ENCODE results near the gene IL12RB2.

The IL12RB2 gene, protein sequence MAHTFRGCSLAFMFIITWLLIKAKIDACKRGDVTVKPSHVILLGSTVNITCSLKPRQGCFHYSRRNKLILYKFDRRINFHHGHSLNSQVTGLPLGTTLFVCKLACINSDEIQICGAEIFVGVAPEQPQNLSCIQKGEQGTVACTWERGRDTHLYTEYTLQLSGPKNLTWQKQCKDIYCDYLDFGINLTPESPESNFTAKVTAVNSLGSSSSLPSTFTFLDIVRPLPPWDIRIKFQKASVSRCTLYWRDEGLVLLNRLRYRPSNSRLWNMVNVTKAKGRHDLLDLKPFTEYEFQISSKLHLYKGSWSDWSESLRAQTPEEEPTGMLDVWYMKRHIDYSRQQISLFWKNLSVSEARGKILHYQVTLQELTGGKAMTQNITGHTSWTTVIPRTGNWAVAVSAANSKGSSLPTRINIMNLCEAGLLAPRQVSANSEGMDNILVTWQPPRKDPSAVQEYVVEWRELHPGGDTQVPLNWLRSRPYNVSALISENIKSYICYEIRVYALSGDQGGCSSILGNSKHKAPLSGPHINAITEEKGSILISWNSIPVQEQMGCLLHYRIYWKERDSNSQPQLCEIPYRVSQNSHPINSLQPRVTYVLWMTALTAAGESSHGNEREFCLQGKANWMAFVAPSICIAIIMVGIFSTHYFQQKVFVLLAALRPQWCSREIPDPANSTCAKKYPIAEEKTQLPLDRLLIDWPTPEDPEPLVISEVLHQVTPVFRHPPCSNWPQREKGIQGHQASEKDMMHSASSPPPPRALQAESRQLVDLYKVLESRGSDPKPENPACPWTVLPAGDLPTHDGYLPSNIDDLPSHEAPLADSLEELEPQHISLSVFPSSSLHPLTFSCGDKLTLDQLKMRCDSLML

DNA sequence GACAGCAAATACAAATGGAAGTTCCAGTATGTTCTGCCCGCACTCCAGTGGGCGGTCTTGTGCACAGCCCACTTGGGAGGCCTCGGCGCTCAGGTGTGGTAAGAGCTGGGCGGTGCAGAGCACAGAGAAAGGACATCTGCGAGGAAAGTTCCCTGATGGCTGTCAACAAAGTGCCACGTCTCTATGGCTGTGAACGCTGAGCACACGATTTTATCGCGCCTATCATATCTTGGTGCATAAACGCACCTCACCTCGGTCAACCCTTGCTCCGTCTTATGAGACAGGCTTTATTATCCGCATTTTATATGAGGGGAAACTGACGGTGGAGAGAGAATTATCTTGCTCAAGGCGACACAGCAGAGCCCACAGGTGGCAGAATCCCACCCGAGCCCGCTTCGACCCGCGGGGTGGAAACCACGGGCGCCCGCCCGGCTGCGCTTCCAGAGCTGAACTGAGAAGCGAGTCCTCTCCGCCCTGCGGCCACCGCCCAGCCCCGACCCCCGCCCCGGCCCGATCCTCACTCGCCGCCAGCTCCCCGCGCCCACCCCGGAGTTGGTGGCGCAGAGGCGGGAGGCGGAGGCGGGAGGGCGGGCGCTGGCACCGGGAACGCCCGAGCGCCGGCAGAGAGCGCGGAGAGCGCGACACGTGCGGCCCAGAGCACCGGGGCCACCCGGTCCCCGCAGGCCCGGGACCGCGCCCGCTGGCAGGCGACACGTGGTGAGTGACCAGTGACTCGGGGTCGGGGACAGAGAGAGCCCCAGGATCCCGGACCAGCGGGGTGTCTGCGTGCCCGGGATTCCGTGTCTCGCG, at the start of gene IL12RB2:
TSS of gene IL12RB2 (plus strand) at position 623 of the 810 bp plus-strand sequence. CDS start 12,496 bp downstream, outside the sequence.
- no peak for DNase-seq (ENCODE audit: low read depth)

DNA sequence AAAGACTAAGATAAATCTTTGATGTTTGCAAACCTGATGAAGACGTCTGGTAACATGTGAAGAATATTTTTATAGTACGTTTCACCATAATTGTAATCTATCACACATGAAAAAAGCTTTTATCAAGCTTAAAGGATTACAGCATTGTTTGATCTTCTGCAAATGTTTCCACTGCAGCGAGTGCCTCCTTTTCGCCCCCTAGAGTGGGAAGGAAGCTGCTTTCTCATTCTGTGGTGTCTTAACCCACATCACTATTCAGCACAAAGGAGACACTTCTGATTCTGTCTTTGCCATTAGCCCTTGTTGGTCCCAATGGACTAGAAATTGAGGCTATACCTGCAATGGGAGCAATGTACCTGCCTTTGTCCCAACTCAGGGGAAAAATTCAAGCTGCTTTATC, 46.0 kb upstream of the IL12RB2 start:
- no peak for DNase-seq (ENCODE audit: low read depth)

DNA sequence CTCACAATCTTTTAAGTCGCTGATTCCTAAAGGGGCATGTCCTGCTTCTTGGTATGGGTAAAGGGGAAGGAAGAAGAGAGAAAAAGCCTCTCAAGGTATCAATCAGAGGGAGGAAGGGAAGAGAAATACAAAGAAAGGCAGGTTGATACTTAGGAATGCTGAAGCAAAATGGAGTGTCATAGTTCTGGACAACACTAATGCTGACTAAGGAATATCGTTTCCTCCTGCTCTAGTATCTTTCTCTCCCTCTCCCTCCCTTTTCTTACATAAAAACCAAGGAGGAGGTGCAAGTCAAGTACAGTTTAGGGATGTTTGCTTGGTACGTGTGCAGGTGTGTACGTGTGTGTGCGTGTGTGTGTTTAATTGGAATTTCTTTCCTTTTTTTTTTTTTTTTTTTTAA, 44.9 kb upstream of the IL12RB2 start:
- no peak for DNase-seq (ENCODE audit: low read depth)

DNA sequence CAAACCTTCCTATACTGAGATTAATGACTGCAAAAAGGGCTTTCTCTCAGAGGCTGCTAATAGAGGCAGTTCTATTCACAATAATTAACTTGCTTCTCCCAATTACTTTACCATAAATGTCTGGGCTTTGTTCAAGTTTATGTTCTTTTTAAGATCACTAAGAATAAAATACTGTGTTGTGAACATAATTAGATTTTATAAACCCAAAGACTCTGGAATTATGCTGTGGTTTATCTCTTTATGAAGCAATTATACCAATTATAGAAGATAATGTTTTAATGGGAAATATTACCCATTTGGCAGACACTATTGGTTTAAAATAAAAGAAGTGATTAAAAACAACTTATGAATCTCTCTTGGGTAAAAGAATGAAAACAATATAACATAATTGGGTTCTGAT, 43.5 kb upstream of the IL12RB2 start:
- DNase-seq (ENCODE audit: low read depth): no peak

DNA sequence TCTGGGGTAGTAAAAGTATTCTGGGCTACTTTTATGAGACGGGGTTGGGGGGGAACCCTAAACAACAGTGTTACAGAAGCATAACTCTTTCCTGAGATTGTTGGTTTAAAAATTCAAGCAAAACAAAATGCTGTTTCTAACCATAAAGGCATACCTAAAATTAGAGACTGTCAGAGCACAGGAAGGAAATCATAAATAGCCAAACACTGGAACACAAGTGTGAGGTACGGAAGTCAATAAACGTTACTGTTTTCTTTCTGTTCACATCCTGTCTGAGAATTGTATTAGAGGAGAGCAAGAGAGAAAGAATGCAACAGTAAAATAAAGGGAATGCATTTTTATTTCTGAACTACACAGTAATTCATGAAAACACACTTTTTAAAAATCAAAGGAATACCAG, 42.8 kb upstream of the IL12RB2 start:
- no peak for DNase-seq (ENCODE audit: low read depth)

DNA sequence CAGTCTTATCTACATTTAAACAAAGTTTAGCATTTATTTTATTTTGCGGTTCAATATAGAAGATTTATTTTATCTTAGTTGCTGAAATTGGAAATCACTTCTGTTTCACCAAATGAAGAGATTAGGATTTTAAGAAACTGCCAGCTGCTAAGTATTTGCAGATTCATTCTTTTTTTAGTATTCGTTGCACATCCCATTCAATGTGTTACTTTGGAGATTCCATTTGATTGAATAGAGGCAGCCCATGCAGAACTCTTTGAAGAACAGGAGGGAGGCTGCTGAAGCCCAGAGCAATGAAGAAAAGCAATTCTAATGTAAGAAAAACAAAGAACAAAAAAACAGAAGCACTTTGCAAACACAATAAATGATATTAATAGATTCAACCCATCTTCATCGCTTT, 38.6 kb upstream of the IL12RB2 start:
- DNase-seq (ENCODE audit: low read depth): no peak

DNA sequence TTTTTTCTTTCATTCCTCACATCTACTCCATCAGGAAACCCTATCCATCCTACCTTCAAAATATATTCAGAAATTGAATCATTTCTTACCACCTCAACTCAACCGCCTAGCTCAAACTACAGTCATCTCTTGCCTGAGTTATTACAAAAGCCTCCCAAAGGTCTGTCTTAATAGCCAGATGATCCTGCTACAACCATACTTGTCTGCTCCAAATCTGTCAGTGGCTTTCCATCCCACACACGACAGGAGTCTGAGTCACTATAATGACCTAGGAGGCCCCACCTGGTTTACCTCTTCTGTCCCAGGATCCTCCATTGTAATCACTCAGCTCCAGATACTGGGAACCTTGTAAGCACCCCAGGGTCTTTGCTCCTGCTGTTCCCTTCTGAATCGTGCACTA, 37.1 kb upstream of the IL12RB2 start:
- DNase-seq (ENCODE audit: low read depth): no peak

DNA sequence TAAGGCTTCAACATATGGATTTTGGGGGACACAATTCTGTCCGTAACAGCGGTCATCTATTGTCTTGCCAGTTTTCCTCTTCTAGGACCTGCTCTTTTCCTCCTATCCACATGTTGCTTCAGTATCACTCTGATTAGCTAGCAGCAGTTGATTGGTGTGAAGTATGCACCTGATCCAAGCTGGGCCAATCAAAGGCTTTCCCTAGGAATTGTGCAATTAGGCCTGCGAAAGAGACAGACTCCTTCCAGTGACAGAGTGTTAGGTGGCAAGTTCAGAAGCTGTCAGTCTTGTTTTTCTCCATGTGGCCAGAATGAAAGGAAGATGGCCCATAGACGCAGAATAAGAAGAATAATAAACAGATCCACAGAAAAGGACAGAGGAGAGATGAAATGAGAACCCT, 34.1 kb upstream of the IL12RB2 start:
- no peak for DNase-seq (ENCODE audit: low read depth)

DNA sequence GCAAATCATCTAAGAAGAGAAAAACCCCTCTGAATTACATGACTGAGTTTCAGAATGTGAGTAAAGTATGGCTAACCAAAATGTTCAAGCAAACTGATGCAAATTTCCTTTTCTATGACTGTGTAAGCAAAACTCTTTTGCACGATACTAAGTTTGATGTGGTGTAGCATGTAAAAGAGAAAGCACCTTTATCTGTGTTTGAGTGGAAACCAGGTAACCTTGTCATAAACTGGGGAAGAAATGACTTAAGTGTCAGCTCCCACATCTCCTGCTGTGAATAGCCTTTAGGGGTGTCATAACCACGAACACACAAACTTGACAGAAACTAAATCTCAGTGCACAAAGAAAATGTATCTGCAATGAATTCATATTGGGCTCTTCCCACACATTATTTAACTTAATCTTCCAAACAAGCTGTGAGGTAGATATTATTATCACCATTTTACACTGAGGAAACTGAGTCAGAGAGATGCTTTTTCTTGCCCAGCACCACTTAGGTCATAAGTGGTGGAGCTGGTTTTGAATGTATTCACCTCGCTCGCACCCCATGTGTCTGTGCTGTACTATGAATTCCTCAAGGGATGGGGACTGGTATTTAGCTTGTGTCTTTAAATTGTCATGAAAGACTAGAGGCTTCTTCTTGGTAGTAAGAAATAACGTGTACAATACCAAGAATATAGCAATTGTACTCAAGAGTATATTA, 32.9 kb upstream of the IL12RB2 start:
- DNase-seq (ENCODE audit: low read depth): no peak

DNA sequence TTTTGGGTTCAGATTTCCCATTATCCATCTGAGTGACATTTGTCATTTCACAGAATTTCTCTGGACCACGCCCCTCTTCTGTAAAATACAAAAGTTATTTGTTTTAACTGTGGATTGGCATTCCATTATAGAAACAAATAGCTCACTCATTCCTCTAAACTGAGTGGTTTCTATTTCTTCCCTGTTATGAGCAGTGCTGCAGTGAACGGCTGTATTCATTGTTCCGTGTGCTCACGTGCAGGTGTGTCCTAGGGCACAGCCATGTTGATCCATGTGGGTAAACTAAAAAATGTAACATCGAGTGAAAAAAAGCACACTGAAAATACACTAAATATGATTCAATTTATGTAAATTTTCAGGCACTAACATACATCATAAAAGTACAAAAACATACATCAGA, 27.0 kb upstream of the IL12RB2 start:
- DNase-seq (ENCODE audit: low read depth): no peak

DNA sequence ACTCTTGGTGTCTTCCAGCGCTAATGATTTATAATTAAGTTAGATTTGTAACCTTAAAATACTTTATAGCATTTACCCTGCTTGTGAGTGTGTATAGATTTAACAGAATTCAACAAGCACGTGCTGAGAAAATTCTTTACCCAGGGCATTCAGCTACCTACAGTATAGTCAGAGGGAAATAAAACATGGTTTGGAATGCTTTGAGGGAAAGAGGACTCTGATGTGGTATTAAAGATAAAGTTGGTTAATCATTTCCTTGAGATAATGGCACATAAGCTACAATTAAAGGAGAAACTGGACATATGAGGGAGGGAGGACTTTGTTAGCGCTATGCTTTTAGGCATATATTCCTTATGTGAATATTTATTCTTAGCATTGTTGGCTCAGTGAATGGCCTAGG, 26.4 kb upstream of the IL12RB2 start:
- no peak for DNase-seq (ENCODE audit: low read depth)

DNA sequence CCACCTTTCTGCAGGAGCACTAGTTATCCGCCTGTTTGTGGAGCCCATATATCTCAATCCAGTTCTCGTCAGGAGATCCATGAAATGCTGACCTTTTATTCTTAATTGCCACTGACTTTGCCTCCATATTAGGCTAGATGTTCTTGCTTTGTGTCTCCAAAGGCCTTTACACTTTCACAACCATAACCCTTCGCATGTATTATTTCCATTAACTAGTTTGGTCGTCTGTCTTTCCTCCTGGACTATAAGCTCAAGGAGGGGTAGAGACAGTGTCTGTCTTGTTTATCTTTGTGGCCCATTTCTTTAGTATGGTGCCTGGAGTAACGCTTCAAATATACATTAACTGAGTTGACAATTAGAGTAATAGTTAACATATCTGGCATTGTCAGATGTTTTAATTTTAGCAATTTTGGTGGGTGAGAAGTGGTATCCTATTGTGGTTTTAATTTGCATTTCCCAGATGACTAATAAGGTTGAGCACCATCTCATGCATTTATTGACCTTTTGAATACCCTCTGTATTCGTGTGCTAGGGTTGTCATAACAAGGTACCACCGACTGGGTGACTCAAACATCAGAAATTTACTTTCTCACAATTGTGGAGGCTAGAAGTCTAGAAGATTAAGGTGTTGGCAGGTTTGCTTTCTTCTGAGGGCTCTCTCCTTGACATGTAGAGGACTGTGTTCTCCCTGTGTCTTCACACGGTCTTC, 21.7 kb upstream of the IL12RB2 start:
- DNase-seq (ENCODE audit: low read depth): no peak

DNA sequence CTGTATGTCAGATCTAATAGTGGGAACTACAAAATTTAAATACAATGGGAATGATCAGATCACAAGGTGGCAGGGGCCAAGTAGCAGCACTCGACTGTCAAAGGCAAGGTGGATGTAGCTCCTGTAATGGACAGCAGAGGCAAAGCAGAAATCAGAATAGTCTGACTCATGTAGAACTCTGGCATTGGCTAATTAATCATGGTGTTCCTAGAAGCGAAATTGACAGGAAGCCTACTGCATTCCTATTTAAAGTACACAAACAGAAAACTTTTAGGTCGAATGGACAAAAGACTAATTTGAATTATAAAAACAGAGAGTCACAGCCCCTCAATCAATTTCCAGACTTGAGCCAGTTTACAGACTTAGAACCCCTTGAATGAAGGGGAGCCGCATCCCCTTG, 17.4 kb upstream of the IL12RB2 start:
- no peak for DNase-seq (ENCODE audit: low read depth)

DNA sequence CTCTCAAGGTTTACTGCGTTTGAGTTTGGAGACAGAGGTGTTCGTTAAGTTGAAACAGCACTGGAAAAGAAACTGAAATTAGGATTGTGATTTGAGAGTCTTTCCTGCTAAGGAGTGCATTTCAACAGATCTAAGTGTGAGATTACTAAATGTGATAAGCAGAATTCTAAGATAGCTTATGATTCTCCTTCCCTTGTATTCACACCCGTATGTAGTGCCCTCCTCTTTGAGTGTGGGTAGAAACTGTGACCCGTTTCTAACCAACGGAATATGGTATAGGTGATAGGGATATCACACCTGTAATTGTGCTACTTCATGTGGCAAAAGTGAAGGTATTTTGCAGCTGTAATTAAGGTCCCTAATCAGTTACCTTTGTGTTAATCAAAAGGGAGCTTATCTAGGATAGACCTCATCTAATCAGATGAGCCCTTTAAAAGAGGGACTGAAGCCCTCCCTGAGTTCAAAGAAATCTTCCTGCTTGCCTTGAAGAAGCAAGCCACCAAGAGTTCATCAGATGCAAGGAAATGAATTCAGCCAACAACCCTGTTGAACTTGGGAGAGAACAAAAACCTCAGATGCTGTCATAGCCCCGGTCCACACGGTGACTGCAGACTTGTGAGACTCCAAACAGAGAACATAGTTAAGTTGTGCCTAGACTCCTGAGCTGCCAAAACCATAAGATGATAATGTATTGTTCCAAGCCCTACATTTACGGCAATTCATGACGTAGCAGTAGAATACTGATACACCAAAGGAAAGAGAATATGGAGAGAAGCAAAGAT, 12.6 kb upstream of the IL12RB2 start:
- no peak for DNase-seq (ENCODE audit: low read depth)

DNA sequence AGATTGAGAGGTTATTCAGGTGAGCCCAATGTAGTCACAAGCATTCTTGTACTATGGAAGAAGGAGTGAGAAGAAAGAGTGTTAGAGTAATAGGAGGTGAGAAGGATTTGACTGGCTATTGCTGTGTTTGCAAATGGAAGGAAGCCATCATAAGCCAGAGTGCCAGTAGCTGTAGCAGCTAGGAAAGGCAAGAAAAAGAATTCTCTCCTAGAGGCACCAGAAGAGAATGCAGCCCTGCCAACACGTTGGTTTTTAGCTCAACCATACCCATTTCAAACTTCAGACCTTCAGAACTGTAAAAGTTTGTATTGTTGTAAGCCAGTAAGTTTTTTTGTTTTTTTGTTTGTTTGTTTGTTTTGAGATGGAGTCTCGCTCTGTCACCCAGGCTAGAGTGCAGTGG, 8.9 kb upstream of the IL12RB2 start:
- no peak for DNase-seq (ENCODE audit: low read depth)

DNA sequence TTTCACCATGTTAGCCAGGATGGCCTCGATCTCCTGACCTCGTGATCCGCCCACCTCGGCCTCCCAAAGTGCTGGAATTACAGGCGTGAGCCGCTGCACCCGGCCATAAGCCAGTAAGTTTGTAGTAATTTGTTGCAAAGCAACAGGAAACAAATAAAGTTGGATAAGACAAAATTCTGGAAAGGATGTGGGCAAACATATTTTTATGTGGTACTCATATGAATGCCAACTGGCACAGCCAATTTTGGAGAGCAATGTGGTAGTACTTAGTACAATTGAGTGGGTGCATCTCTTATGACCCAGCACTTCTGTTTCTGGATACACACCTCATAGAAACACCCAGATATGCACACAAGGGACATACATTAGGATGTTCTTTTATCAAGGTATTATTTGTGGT, 8.4 kb upstream of the IL12RB2 start:
- DNase-seq (ENCODE audit: low read depth): no peak

DNA sequence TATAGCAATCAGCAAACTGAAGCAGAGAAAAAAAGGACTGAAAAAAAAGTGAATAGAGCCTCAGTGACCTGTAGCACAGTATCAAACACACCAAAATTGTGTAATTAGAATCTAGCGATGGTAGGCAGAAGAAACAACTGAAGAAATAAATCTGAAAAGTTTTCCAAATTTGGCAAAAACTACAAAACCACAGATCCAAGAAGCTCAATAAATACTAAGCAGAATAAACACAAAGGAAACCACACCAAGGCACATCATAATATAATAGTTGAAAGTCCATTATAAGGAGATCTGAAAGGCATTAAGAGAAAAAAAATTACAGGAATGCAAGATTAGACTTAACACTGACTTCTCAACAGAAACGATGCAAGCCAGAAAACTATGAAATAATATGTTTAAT, 7.1 kb upstream of the IL12RB2 start:
- DNase-seq (ENCODE audit: low read depth): no peak

DNA sequence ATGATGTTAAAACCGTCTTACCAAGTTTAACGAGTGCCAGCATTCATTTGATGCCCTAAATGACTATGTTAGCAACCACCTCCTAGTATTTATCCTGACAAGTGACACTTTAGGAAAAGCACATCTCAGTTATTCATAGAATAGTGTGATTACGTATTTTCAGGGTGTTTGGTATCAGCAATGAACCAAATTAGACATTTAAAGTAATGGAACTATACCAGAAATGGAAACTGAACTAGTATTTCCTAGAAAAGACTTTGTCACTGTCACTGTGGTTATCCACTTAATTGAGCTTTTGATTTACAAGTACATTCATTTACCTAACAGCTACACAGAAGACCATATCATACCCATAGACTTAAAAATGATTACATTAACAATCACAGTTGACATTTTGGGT, 3.6 kb upstream of the IL12RB2 start:
- DNase-seq (ENCODE audit: low read depth): no peak

DNA sequence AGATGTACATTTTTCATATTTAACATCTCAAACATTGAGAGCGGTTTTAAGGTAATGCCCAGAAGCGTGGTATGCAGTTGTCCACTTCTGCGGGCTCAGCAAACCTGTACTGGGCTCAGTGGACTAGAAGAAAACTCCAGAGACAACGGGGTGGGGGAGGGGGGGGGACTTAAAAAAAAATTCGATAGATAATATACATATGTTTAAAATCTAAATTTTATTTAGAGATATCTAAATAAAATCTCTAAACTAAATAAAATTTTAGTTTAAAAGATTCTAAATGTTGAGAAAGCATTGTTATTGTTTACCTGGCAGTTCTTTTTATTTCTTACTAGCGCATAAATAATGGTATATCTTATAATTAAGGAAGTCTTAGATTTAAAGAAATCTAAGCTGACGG, 1.1 kb upstream of the IL12RB2 start:
- no peak for DNase-seq (ENCODE audit: low read depth)

DNA sequence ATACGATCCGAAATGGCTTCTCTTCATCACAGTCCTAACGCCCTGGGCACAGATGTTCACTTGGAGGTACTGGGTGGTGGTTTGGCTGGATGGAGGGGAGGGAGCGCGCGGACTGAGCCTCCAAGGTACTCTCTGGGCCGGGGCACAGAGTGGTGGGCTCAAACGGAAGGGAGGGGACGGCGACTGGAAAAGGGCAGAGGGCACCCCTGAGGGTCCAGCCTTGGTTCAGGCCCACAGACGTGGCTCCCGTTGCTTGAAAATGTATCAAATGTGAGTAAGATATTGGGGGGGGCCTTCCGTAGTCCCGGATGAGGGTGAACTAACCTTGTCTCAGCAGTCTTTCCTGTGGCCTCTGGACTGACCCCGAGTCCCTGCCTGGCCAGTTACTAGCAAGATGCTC, 463 bp downstream of the IL12RB2 start:
- no peak for DNase-seq (ENCODE audit: low read depth)
